ENCODE measurements around the gene UGT1A5. TPM values are rescaled to one million over a fixed set of nuclear protein-coding genes. Genes with fewer than 3 reads are reported as not detected.

Gene UGT1A5
- polyA plus RNA-seq, 1 donor (not counting 4 experiments of a cell fraction or from before 2014, with no cell fraction given): 1.3 TPM

DNA sequence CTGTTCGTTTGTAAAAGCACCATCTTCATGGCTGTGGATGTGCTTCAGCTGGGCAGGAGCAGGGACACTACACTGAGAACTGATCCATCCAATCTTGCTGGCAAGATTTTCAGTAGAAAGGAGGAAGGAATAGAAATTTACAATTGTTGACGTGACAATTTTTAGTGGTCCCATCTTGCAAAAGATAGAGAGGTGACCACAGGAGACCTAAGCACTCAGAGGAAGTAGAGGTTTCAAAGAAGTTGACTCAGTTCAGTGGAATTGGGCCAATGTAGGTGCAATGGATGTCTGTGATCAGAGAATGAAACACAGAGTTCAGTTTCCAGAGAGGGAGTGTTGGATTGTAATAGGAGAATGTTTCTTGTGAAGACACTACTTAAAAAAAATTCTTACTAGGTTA is 1.4 kb downstream of the UGT1A5 start:
- FAIRE-seq (no peak), DNase-seq (ENCODE audit: low read depth, low spot score) (no peak)
- H3K4me2 ChIP-seq (ENCODE audit: control insufficient read depth, extremely low read depth, insufficient read depth, low read depth, low read length): no peak overlapping the region
- dilution Hi-C loops (cut with MboI; ENCODE audit: extremely low pct_ligation_motif_present, low sequenced_read_pairs): no loop called here
- no peaks in the 10 kb centered on the region for H3K27me3 ChIP-seq (ENCODE audit: control insufficient read depth, extremely low read depth, insufficient read depth, low read length)
- peaks cover 3 to 13% of the 10 kb centered on the region in 2 experiments for H3K36me3 ChIP-seq (ENCODE audit: control insufficient read depth in 2 of 2, extremely low read depth in 1 of 2, insufficient read depth in 2 of 2, low read length in 2 of 2)
- no peaks in the 10 kb centered on the region for H3K9me3 ChIP-seq (ENCODE audit: control insufficient read depth, low read depth, low read length)
- no peak overlapping the region for H3K4me3 ChIP-seq (ENCODE audit: control insufficient read depth in 2 of 3, extremely low read depth in 1 of 3, insufficient read depth in 2 of 3, low read depth in 1 of 3, low read length in 3 of 3)
- H3K9ac ChIP-seq (ENCODE audit: control insufficient read depth, extremely low read depth, insufficient read depth, low read length): no peak overlapping the region
- H3K27ac ChIP-seq (ENCODE audit: control insufficient read depth, insufficient read depth, low read length): no peak overlapping the region
- H3K79me2 ChIP-seq (ENCODE audit: control insufficient read depth, insufficient read depth, low read length): peaks cover 31% of the 10 kb centered on the region
- no peak overlapping the region for H2AFZ ChIP-seq (ENCODE audit: control insufficient read depth, low read length)
- TF ChIP-seq EZH2 (IDR thresholded peaks at IDR 0.05; ENCODE audit: low read length): no peak
- TF ChIP-seq, protein P1, sequence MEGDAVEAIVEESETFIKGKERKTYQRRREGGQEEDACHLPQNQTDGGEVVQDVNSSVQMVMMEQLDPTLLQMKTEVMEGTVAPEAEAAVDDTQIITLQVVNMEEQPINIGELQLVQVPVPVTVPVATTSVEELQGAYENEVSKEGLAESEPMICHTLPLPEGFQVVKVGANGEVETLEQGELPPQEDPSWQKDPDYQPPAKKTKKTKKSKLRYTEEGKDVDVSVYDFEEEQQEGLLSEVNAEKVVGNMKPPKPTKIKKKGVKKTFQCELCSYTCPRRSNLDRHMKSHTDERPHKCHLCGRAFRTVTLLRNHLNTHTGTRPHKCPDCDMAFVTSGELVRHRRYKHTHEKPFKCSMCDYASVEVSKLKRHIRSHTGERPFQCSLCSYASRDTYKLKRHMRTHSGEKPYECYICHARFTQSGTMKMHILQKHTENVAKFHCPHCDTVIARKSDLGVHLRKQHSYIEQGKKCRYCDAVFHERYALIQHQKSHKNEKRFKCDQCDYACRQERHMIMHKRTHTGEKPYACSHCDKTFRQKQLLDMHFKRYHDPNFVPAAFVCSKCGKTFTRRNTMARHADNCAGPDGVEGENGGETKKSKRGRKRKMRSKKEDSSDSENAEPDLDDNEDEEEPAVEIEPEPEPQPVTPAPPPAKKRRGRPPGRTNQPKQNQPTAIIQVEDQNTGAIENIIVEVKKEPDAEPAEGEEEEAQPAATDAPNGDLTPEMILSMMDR (optimal IDR thresholded peaks at IDR 0.05 in 1 of 3, IDR thresholded peaks at IDR 0.05 in 1 of 3, conservative IDR thresholded peaks at IDR 0.05 in 1 of 3; ENCODE audit: extremely low read depth in 1 of 3, insufficient read depth in 2 of 3, low read length in 3 of 3): no peak
- no peaks in the 10 kb centered on the region for H3K9me1 ChIP-seq (ENCODE audit: control insufficient read depth, extremely low read depth, insufficient read depth, low read length)
- peaks cover 7% of the 10 kb centered on the region for H3K4me1 ChIP-seq (ENCODE audit: control insufficient read depth, extremely low read depth, insufficient read depth, low read length)
- no peaks in the 10 kb centered on the region for H4K20me1 ChIP-seq (ENCODE audit: control insufficient read depth, extremely low read depth, insufficient read depth, low read length)

DNA sequence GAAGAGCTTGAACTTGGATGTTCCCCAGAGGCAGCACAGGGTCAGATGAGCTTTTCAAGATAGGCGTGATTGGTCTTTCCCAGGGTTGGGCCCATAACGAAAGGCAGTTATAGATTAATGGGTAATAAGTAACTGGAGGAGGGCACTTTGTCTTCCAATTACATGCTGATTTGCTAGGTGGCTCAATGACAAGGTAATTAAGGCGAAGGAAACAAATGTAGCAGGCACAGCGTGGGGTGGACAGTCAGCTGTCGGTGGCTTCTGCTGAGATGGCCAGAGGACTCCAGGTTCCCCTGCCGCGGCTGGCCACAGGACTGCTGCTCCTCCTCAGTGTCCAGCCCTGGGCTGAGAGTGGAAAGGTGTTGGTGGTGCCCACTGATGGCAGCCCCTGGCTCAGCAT is 5.8 kb downstream of the UGT1A5 start, which contains the start of gene UGT1A4:
UGT1A4 (plus strand) TSS at position 185 of the 400 bp plus-strand sequence; CDS start at position 270, 85 bp downstream.
- H3K27me3 ChIP-seq (ENCODE audit: control insufficient read depth, extremely low read depth, insufficient read depth, low read length): no peaks in the 10 kb centered on the region
- peaks cover 11% of the 10 kb centered on the region for H3K79me2 ChIP-seq (ENCODE audit: control insufficient read depth, insufficient read depth, low read length)
- no peak within 1 kb of the TSS for H2AFZ ChIP-seq (ENCODE audit: control insufficient read depth, low read length)
- no peaks in the 10 kb centered on the region for H3K9me3 ChIP-seq (ENCODE audit: control insufficient read depth, low read depth, low read length)
- no peak within 1 kb of the TSS for H3K9ac ChIP-seq (ENCODE audit: control insufficient read depth, extremely low read depth, insufficient read depth, low read length)
- no peaks in the 10 kb centered on the region for H3K36me3 ChIP-seq (ENCODE audit: control insufficient read depth in 2 of 2, extremely low read depth in 1 of 2, insufficient read depth in 2 of 2, low read length in 2 of 2)
- no peak within 1 kb of the TSS for H3K4me3 ChIP-seq (ENCODE audit: control insufficient read depth in 2 of 3, extremely low read depth in 1 of 3, insufficient read depth in 2 of 3, low read depth in 1 of 3, low read length in 3 of 3)
- no peaks in the 10 kb centered on the region for H4K20me1 ChIP-seq (ENCODE audit: control insufficient read depth, extremely low read depth, insufficient read depth, low read length)
- TF ChIP-seq, protein P1 (optimal IDR thresholded peaks at IDR 0.05 in 1 of 3, IDR thresholded peaks at IDR 0.05 in 1 of 3, conservative IDR thresholded peaks at IDR 0.05 in 1 of 3; ENCODE audit: extremely low read depth in 1 of 3, insufficient read depth in 2 of 3, low read length in 3 of 3): no peak
- TF ChIP-seq EZH2 (IDR thresholded peaks at IDR 0.05; ENCODE audit: low read length): no peak
- dilution Hi-C loops (cut with MboI; ENCODE audit: extremely low pct_ligation_motif_present, low sequenced_read_pairs): no loop called here
- no peak within 1 kb of the TSS for H3K27ac ChIP-seq (ENCODE audit: control insufficient read depth, insufficient read depth, low read length)
- H3K4me1 ChIP-seq (ENCODE audit: control insufficient read depth, extremely low read depth, insufficient read depth, low read length): peaks cover 2% of the 10 kb centered on the region
- FAIRE-seq (no peak), DNase-seq (ENCODE audit: low read depth, low spot score) (no peak)
- H3K4me2 ChIP-seq (ENCODE audit: control insufficient read depth, extremely low read depth, insufficient read depth, low read depth, low read length): no peak within 1 kb of the TSS
- H3K9me1 ChIP-seq (ENCODE audit: control insufficient read depth, extremely low read depth, insufficient read depth, low read length): no peaks in the 10 kb centered on the region

Measured in keratinocyte (primary cell).